HCT116 (cell line): ENCODE measurements around the gene TMCC1. TPM values are rescaled to one million over a fixed set of nuclear protein-coding genes. Genes with fewer than 3 reads are reported as not detected.

ENCODE experiments used
- ATAC-seq: fragments of 200-7000 bp; cut with Tn5 transposase; 2 replicates; pipeline ENCODE4 v1.9.1; 2020; ENCODE audit warnings: mild to moderate bottlenecking, moderate library complexity
- BruUV-seq: library from RNA; stranded (reverse); fragments of 400-500 nt; replicated peaks from 2 replicates; lab custom pipeline; 2021; lab: Mats Ljungman, UMichigan
- CTCF ChIA-PET: fragments of 300-600 bp; sonication (Branson Sonifier 250); formaldehyde crosslinking; loops from one replicate; lab custom pipeline; 2021; ENCODE audit warnings: antibody characterized with exemption; lab: Charles Lee
- POLR2A ChIA-PET: fragments of 300-600, 350-600 bp; sonication (Branson Sonifier 250); formaldehyde crosslinking; loops from one replicate; lab custom pipeline; 2021; ENCODE audit warnings: antibody characterized with exemption; lab: Charles Lee
- RAD21 ChIA-PET, 2 experiments: fragments of 300-600 bp; sonication (Branson Sonifier 250); formaldehyde crosslinking; loops; one replicate each; lab custom pipeline; 2023; ENCODE audit warnings: low total read pairs in 2 of 2; ENCODE audit not compliant: uncharacterized antibody in 2 of 2, unreplicated experiment in 2 of 2, low non-redundant PET in 1 of 2; lab: Charles Lee
- DNase-seq: peaks from one replicate; pipeline ENCODE4 v3.0.0-alpha.2; 2010; ENCODE audit warnings: low read depth, low spot score
- H2AFZ ChIP-seq: fragments of 200-600 bp; shearing (Covaris generic), sonication (generic); 2 replicates; pipeline ENCODE4 v1.6.1; 2017; ENCODE audit warnings: low read depth, mixed run types, mixed read lengths, antibody characterized with exemption, low read length; ENCODE audit not compliant: poor library complexity, severe bottlenecking
- H3K27ac ChIP-seq: 2 replicates; pipeline ENCODE4 v1.5.1; 2012; ENCODE audit warnings: low read depth, low read length
- H3K27me3 ChIP-seq: fragments of 200-600 bp; sonication (generic); 2 replicates; pipeline ENCODE4 v1.6.1; 2016; ENCODE audit warnings: mixed run types, low read length, mixed read lengths; ENCODE audit not compliant: insufficient read depth
- H3K36me3 ChIP-seq, 2 experiments: fragments of 200-500 bp in 1 of 2; fragments of 200-600 bp in 1 of 2; sonication (Bioruptor generic) in 1 of 2; sonication (generic) in 1 of 2; 2 replicates each; pipeline versions ENCODE4 v1.5.1 to v1.6.1; 2014 to 2016; ENCODE audit warnings: low read length in 2 of 2, inconsistent platforms in 1 of 2, mixed read lengths in 1 of 2, mixed run types in 1 of 2; ENCODE audit not compliant: insufficient read depth in 2 of 2, control insufficient read depth in 1 of 2
- H3K4me1 ChIP-seq, 2 experiments: fragments of 200-600 bp in 1 of 2; sonication (generic) in 1 of 2; 2 replicates each; pipeline versions ENCODE4 v1.5.1 to v1.6.1; 2012 to 2017; ENCODE audit warnings: low read length in 2 of 2, inconsistent platforms in 1 of 2, mild to moderate bottlenecking in 1 of 2, mixed read lengths in 1 of 2, mixed run types in 1 of 2, moderate library complexity in 1 of 2; ENCODE audit not compliant: insufficient read depth in 2 of 2, control insufficient read depth in 1 of 2
- H3K4me2 ChIP-seq: fragments of 200-600 bp; sonication (generic); 2 replicates; pipeline ENCODE4 v1.6.1; 2017; ENCODE audit warnings: mixed run types, low read length, mixed read lengths
- H3K4me3 ChIP-seq, 2 experiments: fragments of 200-600 bp in 1 of 2; sonication (generic) in 1 of 2; replicated peaks in 1 of 2; 2 replicates each; pipeline ENCODE4 v1.5.1; 2011 to 2016; ENCODE audit warnings: low read length in 2 of 2, control low read depth in 1 of 2, low read depth in 1 of 2, mild to moderate bottlenecking in 1 of 2, mixed read lengths in 1 of 2, mixed run types in 1 of 2
- H3K79me2 ChIP-seq: fragments of 200-600 bp; sonication (generic); 2 replicates; pipeline ENCODE4 v1.6.1; 2017; ENCODE audit warnings: mild to moderate bottlenecking, mixed run types, low read length, moderate library complexity, mixed read lengths; ENCODE audit not compliant: insufficient read depth
- H3K9ac ChIP-seq: fragments of 200-600 bp; sonication (generic); 2 replicates; pipeline ENCODE4 v1.6.1; 2016; ENCODE audit warnings: low read length, mixed read lengths
- H3K9me2 ChIP-seq: fragments of 200-600 bp; sonication (generic), shearing (Covaris generic); 2 replicates; pipeline ENCODE4 v1.6.1; 2017; ENCODE audit warnings: mixed run types, mild to moderate bottlenecking, moderate library complexity; ENCODE audit not compliant: insufficient read depth
- H3K9me3 ChIP-seq, 2 experiments: fragments of 200-500 bp in 1 of 2; fragments of 200-600 bp in 1 of 2; sonication (Bioruptor generic) in 1 of 2; sonication (generic) in 1 of 2; 2 replicates each; pipeline ENCODE4 v1.6.1; 2014 to 2017; ENCODE audit warnings: low read length in 2 of 2, mixed read lengths in 2 of 2, inconsistent platforms in 1 of 2, low read depth in 1 of 2, mild to moderate bottlenecking in 1 of 2, mixed run types in 1 of 2, moderate library complexity in 1 of 2; ENCODE audit not compliant: control insufficient read depth in 1 of 2, insufficient read depth in 1 of 2
- H4K20me1 ChIP-seq: fragments of 200-600 bp; sonication (generic), shearing (Covaris generic); 2 replicates; pipeline ENCODE4 v1.6.1; 2017; ENCODE audit warnings: mixed run types, mild to moderate bottlenecking, moderate library complexity; ENCODE audit not compliant: insufficient read depth
- CEBPB ChIP-seq: IDR thresholded peaks from 2 replicates; pipeline ENCODE4 v1.6.1; 2012; ENCODE audit warnings: low read depth
- FOSL1 ChIP-seq: IDR thresholded peaks from 2 replicates; pipeline ENCODE4 v1.6.1; 2012; ENCODE audit warnings: low read depth
- TCF7L2 ChIP-seq: IDR thresholded peaks from 2 replicates; pipeline ENCODE4 v1.7.0; 2011; ENCODE audit warnings: borderline replicate concordance, inconsistent platforms; ENCODE audit not compliant: insufficient read depth, insufficient read length; ENCODE audit errors: extremely low read depth
- intact Hi-C: fragments of 100-400 bp; cut with micrococcal nuclease; formaldehyde crosslinking; loops from 2 replicates; pipeline ENCODE4 v1.10.0; 2022
- total RNA-seq: library from RNA; stranded (reverse); gene quantifications from one replicate; pipeline ENCODE4 v1.2.1, GENCODE V29; 2021; ENCODE audit not compliant: unreplicated experiment
- TF ChIP-seq, protein P1 (sequence below): IDR thresholded peaks from 2 replicates; pipeline ENCODE4 v1.6.1; 2012

TMCC1 gene
- total RNA-seq, 1 experiment from 2014 or later: 32.5 TPM

DNA sequence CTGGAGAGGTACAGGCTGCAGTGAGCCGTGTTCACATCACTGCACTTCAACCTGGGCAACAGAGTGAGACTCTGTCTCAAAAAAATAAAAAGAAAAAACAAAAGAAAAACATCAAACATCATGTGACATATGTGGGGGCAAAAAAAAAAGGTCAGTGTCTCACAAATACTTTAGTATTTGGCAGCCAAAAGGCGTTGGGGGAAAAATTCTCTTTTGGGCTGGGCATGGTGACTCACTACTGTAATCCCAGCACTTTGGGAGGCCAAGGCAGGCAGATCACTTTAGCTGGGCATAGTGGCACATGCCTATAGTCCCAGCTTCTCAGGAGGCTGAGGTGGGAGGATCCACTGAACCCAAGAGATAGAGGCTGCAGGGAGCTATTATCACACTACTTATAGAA lies 47.6 kb downstream of the TMCC1 start:
- H3K36me3 ChIP-seq: 0 out of 4 replicates have a peak, but pooled peaks cover 0 to under 1% of the 10 kb centered on the region in 2 experiments
- BruUV-seq: no TSS peak
- H3K79me2 ChIP-seq: no peaks in the 10 kb centered on the region
- no peak overlapping the region for H3K9ac ChIP-seq
- H3K27ac ChIP-seq: no peak overlapping the region
- no peaks in the 10 kb centered on the region for H3K9me2 ChIP-seq
- TF ChIP-seq CEBPB (no peak), FOSL1 (no peak)
- no peak overlapping the region for H2AFZ ChIP-seq
- H3K9me3 ChIP-seq: peaks cover 0 to under 1% of the 10 kb centered on the region in 2 experiments; a peak in 1 of 4 replicates
- no peak overlapping the region for H3K4me3 ChIP-seq
- ChIA-PET POLR2A (no interaction called here), CTCF (no interaction called here), RAD21 (no interaction called here)
- intact Hi-C loops: no loop called here
- peaks cover 4 to 7% of the 10 kb centered on the region in 2 experiments; a peak in 2 of 4 replicates for H3K4me1 ChIP-seq
- no peaks in the 10 kb centered on the region for H4K20me1 ChIP-seq
- H3K27me3 ChIP-seq: no peaks in the 10 kb centered on the region
- DNase-seq (no peak), ATAC-seq (peak; percentile 44; the same call in 1 of the 2 replicates)
- H3K4me2 ChIP-seq: no peak overlapping the region

DNA sequence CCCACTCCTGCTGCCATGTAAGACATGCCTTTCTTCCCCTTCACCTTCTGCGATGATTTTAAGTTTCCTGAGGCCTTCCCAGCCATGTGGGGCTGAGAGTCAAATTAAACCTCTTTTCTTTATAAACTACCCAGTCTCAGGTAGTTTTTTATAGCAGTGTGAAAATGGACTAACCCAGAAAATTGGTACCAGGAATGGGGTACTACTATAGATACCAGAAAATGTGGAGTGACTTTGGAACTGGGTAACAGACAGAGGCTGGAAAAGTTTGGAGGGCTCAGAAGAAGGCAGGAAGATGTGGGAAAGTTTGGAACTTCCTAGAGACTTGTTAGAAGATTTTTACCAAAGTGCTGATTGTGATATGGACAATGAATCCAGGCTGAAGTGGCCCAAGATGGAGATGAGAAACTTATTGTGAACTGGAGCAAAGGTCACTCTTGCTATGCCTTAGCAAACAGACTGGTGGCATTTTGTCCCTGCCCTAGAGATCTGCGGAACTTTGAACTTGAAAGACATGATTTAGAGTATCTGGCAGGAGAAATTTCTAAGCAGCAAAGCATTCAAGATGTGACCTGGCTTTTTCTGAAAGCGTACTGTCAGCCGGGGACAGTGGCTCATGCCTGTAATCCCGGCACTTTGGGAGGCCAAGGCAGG lies 52.7 kb downstream of the TMCC1 start:
- ChIA-PET RAD21 (no interaction called here), CTCF (no interaction called here), POLR2A (no interaction called here)
- no peak overlapping the region for H2AFZ ChIP-seq
- DNase-seq (no peak), ATAC-seq (no peak)
- peaks cover 3 to 5% of the 10 kb centered on the region in 2 experiments; a peak in 2 of 4 replicates for H3K4me1 ChIP-seq
- TF ChIP-seq, protein P1, sequence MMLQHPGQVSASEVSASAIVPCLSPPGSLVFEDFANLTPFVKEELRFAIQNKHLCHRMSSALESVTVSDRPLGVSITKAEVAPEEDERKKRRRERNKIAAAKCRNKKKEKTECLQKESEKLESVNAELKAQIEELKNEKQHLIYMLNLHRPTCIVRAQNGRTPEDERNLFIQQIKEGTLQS: no peak
- TF ChIP-seq TCF7L2: no peak
- H3K27me3 ChIP-seq: no peaks in the 10 kb centered on the region
- no peaks in the 10 kb centered on the region for H3K36me3 ChIP-seq
- no TSS peak for BruUV-seq
- H3K9ac ChIP-seq: no peak overlapping the region
- H3K9me3 ChIP-seq: no peaks in the 10 kb centered on the region
- intact Hi-C loops: no loop called here
- H3K4me2 ChIP-seq: no peak overlapping the region
- no peaks in the 10 kb centered on the region for H3K9me2 ChIP-seq
- no peak overlapping the region for H3K27ac ChIP-seq
- H4K20me1 ChIP-seq: no peaks in the 10 kb centered on the region
- H3K79me2 ChIP-seq: no peaks in the 10 kb centered on the region
- H3K4me3 ChIP-seq: no peak overlapping the region
